EL (cell line): Measurements from ENCODE around the gene POM121.
"Not testable (repeated sequence)": the region's sequence is repeated elsewhere in the genome, so short reads cannot be mapped to it uniquely, and the experiment has no call there.

Experiments
- DNase-seq: peaks from one replicate; pipeline ENCODE4 v3.0.0-alpha.2; 2016

Gene POM121

GRCh38 chr7:72924733-72925545 lies at the start of gene POM121:
POM121 (plus strand) TSS chr7:72925095; CDS start chr7:72925122, 27 bp downstream.
- DNase-seq = peak; percentile 85

- peak; percentile 83 for DNase-seq
These were observed 45.7 kb upstream of the POM121 start for GRCh38 chr7:72879079-72879736.

GRCh38 chr7:72879737-72880215 lies 45.1 kb upstream of the POM121 start:
- DNase-seq = peak; percentile 72

GRCh38 chr7:72891750-72892149 lies 33.1 kb upstream of the POM121 start:
- not testable (repeated sequence) for DNase-seq

GRCh38 chr7:72904740-72905139 lies 20.2 kb upstream of the POM121 start:
- not testable (repeated sequence) for DNase-seq

GRCh38 chr7:72908422-72908821 lies 16.5 kb upstream of the POM121 start:
- not testable (repeated sequence) for DNase-seq

GRCh38 chr7:72911395-72911794 lies 13.5 kb upstream of the POM121 start:
- DNase-seq = not testable (repeated sequence)

- DNase-seq = not testable (repeated sequence)
These were observed 11.1 kb upstream of the POM121 start for GRCh38 chr7:72913750-72914149.

- DNase-seq = peak; percentile 55
These were observed 10.0 kb upstream of the POM121 start for GRCh38 chr7:72914756-72915525.

GRCh38 chr7:72919256-72919775 lies 5.6 kb upstream of the POM121 start:
- DNase-seq = peak; percentile 12

GRCh38 chr7:72924386-72924732 lies 536 bp upstream of the POM121 start:
- no peak for DNase-seq

- DNase-seq = no peak
These were observed 738 bp downstream of the POM121 start for GRCh38 chr7:72925546-72926120.

- not testable (repeated sequence) for DNase-seq
These were observed 2.9 kb downstream of the POM121 start for GRCh38 chr7:72927791-72928190.

GRCh38 chr7:72928216-72928615 lies 3.3 kb downstream of the POM121 start:
- not testable (repeated sequence) for DNase-seq

- DNase-seq = not testable (repeated sequence)
These were observed 17.3 kb downstream of the POM121 start for GRCh38 chr7:72942022-72942705.

- DNase-seq = not testable (repeated sequence)
These were observed 18.1 kb downstream of the POM121 start for GRCh38 chr7:72942956-72943355.

- DNase-seq = not testable (repeated sequence)
These were observed 20.0 kb downstream of the POM121 start for GRCh38 chr7:72944937-72945336.

- DNase-seq = not testable (repeated sequence)
These were observed 20.7 kb downstream of the POM121 start for GRCh38 chr7:72945597-72945996.

GRCh38 chr7:72946130-72946745 lies 21.3 kb downstream of the POM121 start:
- not testable (repeated sequence) for DNase-seq

GRCh38 chr7:72948714-72949113 lies 23.8 kb downstream of the POM121 start:
- DNase-seq = not testable (repeated sequence)

GRCh38 chr7:72949276-72949675 lies 24.4 kb downstream of the POM121 start:
- not testable (repeated sequence) for DNase-seq
